Fibroblast of villous mesenchyme (primary cell): ENCODE data around the gene FAM181A. TPM values are rescaled to one million over a fixed set of nuclear protein-coding genes. Genes with fewer than 3 reads are reported as not detected.

Experiments
- DNase-seq: peaks from one replicate; pipeline ENCODE4 v3.0.0-alpha.2; 2010; ENCODE audit warnings: low read depth
- H3K4me3 ChIP-seq: 2 replicates; pipeline ENCODE4 v1.5.1; 2011; ENCODE audit warnings: low read depth, mild to moderate bottlenecking, low read length
- CTCF ChIP-seq: IDR thresholded peaks from 2 replicates; pipeline ENCODE4 v1.5.1; 2012; ENCODE audit warnings: low read depth, mild to moderate bottlenecking, low read length; ENCODE audit not compliant: insufficient read depth
- total RNA-seq: library from RNA; depleted of rRNA; stranded (reverse); fragments of >200 nt; gene quantifications from 2 replicates; pipeline ENCODE4 v1.2.3, GENCODE V29; 2012

FAM181A gene
- total RNA-seq, 1 donor, result not detected

- TF ChIP-seq CTCF, result no peak
- no peak overlapping the region for H3K4me3 ChIP-seq
- peak; percentile 46 for DNase-seq
Observed at GRCh38 chr14:93943052-93943451, 15.9 kb downstream of the FAM181A start.

- TF ChIP-seq CTCF, result no peak
- no peak overlapping the region for H3K4me3 ChIP-seq
Observed at GRCh38 chr14:93943930-93944329, 16.8 kb downstream of the FAM181A start.

GRCh38 chr14:93944348-93945069 lies 17.4 kb downstream of the FAM181A start:
- H3K4me3 ChIP-seq, result no peak overlapping the region
- no peak for TF ChIP-seq CTCF
- no peak for DNase-seq

More at GRCh38 chr14:93943930-93944329, 16.8 kb downstream of the FAM181A start:
- DNase-seq, result no peak

- no peak for DNase-seq
- TF ChIP-seq CTCF, result no peak
- no peak overlapping the region for H3K4me3 ChIP-seq
Observed at GRCh38 chr14:93945070-93945399, 17.9 kb downstream of the FAM181A start.

GRCh38 chr14:93946104-93946503 lies 19.0 kb downstream of the FAM181A start:
- peak; percentile 41 for DNase-seq
- no peak for TF ChIP-seq CTCF
- H3K4me3 ChIP-seq, result no peak overlapping the region

- DNase-seq, result peak; percentile 22
- no peak overlapping the region for H3K4me3 ChIP-seq
- TF ChIP-seq CTCF, result no peak
Observed at GRCh38 chr14:93946541-93947090, 19.5 kb downstream of the FAM181A start.
